Measurements from ENCODE around the gene MAGI2.
A peak's percentile ranks its signal among the peaks of the same experiment; 100 is the strongest.

MAGI2 gene

GRCh38 chr7:79296553-79297320 is 156.7 kb downstream of the MAGI2 start:
- DNase-seq: no peak

DNA sequence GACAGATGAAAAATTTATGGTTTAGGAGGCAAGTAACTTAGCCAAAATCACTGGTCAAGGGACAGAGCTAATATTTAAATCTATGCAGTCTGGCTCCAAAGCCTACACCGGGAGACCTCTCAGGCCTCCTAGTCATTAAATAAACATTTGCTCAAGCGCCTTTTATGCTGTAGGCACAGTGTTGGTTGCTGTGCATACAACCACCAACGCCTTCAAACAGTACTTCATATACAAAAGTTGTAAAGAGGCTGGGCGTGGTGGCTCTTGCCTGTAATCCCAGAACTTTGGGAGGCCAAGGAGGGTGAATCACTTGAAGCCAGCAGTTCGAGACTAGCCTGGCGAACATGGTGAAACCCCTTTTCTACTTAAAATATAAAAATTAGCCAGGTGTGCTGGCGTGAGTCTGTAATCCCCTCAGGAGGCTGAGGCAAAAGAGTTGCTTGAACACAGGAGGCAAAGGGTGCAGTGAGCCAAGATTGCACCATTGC is 159.8 kb downstream of the MAGI2 start:
- no peak for DNase-seq

- DNase-seq: no peak
Measured at GRCh38 chr7:79292834-79293233, 160.6 kb downstream of the MAGI2 start.

DNA sequence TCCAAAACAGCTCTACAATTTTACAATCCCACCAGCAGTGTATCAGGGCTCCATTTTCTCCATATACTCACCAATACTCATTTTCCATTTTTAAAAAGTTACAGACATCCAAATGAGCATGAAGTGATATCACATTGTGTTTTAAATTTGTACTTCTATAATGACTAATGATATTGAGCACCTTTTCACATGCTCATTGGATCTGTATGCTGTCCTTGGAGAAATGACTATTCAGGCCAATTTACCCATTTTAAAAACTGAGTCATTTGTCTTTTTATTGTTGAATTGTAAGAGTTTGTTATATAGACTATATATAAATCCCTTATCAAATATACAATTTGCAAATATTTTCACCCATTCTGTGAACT is 162.0 kb downstream of the MAGI2 start:
- DNase-seq: no peak

DNA sequence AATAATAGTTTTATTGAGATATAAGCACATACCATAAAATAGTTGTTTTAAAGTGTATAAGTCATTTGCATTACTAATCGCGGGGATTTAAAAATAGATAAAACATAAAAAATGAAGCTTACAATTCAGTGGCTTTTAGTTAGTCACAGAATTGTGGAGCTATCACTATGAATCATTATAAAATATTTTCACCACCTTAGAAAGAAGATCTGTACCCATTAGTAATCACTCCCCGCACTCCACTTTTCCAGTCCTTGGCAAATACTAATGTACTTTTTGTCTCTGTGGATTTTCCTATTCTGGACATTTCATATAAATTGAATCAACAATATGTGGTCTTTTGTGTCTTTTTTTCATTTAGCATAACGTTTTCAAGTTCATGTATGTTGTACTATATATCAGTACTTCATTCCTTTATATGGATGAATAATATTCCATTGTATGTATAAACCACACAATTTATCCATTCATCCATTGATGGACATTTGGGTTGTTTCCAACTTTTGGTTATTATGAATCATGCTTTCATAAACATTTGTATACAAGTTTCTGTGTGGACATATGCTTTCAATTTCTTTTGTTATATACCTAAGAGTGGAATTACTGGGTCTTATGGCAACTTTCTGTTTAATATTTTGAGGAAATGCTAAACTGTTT is 162.5 kb downstream of the MAGI2 start:
- no peak for DNase-seq

DNA sequence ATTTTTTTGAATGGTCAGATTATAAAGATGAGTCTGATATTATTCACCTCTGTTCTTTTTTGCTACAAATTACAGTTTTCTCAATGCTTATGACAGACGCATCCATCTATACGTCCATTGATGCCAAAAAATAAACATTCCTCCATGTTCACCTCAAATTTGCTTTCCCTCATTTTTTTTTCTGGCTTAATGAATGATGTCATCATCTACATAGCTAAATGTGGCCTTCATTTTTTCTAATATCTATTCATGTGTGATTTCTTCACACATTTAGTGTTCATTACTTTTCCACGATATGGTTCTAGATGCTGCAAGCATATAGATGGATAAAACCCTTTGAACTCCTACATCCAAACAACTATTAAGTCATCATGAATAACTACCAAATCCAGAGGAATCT is 163.1 kb downstream of the MAGI2 start:
- no peak for DNase-seq

DNA sequence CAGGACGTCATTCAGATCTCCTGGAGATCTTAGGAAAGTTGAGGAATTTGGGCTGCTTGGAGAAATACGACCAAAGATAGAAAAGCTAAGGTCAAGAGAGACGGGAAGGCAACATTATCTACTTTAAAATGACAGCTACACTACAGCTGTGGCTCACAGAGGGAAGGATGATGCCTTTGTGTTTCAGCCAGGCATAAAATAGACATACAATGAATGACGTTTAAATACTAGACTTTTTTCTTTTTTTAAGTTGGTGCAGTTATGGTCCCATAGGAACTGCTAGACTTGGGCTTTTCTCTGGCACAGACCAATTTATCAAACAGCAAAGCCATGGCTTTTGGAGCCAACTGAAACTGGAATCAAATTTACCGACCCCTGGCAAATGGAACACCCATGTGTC is 164.8 kb downstream of the MAGI2 start:
- DNase-seq: no peak

DNA sequence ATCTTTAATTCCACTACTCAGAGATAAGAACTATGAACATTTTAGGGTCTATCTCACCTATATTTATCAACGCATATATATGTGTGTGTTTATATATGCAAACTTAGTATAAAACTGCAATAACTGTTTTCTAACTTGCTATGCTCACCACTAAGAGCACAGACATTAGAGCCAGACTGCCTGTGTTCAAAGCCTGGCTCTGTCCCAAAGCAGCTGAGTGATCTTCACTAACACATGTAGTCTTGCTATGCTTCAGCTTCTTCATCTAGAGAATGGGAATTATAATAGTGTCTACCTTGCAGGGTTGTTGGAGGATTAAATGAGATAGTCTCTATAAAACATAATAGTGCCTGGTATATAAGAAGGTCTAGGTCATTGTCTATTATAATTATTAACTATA is 165.5 kb downstream of the MAGI2 start:
- no peak for DNase-seq

GRCh38 chr7:79286181-79286580 is 167.3 kb downstream of the MAGI2 start:
- DNase-seq: no peak

DNA sequence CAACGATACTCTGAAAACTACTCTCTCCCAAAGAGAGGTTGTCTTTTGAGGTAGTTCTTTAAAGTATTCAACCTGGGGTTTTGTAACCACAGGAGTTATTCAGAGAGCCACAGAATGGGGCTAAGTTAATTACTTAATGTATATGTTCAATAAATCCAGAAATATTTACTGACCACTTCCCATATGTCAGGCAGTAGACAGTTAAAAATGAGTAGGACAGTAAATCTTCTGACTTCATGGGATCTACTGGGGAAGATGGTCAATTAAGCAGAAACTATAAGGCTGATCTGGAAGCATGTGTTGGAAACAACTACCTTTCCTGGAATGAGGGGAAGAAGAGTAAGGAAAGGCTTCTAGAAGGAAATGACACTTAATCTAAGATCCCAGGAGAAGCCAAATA is 167.7 kb downstream of the MAGI2 start:
- DNase-seq: no peak

GRCh38 chr7:79284211-79284610 is 169.3 kb downstream of the MAGI2 start:
- no peak for DNase-seq

DNA sequence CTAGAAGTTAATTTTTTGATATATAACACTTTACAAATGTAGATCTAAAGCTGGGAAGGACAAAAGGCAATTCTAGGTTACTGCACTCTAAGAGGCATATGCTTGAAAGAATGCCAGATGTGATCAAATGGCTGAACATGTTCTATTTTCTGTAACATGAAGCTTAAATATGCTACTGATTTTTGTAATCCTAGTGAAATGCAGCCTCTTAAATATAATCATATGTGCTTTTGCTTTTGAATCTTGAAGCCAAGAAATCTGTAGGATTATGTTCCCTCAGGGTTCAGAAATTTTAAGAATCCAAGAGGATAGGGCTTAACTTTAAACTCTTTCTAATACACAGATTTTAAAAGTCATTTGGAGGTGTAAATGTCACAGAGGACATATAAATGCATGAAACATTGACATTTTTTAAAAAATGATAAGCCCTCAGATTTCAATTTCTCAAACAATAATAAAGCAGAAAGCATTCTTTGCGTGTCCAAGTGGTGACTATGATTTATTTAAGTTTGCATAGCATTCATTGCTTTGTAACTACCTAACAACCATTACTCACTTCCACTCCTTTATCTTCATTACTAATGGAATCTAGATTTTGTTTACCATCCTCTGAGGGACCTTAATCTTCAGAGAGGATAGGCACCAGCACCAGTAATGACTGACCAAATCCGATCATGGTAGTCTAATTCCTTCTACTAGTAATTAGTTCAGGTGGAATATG is 170.4 kb downstream of the MAGI2 start:
- no peak for DNase-seq

DNA sequence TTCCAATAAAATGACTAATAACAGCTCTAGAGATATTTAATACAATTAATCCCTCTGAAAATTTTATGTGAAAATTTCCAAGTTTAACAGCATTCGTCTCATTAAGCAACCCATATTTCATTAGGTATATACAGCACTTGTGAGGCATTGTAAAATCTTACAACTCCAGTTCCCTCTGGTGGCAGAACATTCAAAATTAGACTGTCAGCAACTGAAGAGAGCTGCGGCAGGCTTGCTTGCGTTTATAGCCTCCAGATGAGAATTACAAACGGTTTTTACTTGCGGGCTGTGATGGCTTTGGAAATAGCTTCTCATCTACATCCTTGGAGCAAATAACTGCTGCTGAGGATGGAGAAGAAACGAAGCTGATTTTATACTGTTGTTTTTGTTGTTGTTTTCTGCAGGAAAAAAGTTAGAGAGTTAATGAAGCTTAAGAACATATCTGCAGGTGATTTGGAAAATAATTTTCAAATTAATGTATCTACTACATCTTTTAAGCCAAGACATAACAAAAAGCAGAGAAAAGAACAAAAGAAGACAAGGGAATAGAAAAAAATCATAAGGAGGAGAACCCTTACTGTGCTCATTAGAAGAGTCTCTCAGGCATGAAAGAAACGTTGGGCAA is 171.3 kb downstream of the MAGI2 start:
- DNase-seq: peak; percentile 66

- DNase-seq: no peak
Measured at GRCh38 chr7:79281426-79281825, 172.0 kb downstream of the MAGI2 start.

- no peak for DNase-seq
Measured at GRCh38 chr7:79272938-79273337, 180.5 kb downstream of the MAGI2 start.

- peak; percentile 80 for DNase-seq
Measured at GRCh38 chr7:79272066-79272669, 181.3 kb downstream of the MAGI2 start.

DNA sequence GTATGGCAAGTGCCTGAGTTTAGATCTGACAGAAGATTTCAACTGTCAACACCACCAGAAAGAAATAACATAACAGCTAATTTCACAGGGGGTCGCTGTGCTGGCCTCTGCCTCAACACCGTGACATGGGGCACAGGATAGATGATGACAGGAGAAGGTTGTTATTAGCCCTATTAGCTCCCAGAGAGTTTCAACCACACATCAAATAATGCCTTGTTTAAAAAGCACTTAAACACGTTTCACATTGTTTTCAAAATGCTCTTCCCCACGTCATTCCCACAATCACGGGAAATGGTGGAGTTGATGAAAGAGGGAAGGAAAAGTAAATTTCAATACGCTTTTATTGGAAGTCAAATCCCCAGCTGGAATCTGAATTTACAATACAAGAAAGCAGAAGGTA is 184.7 kb downstream of the MAGI2 start:
- DNase-seq: peak; percentile 90

GRCh38 chr7:79258826-79259225 is 194.6 kb downstream of the MAGI2 start:
- no peak for DNase-seq

DNA sequence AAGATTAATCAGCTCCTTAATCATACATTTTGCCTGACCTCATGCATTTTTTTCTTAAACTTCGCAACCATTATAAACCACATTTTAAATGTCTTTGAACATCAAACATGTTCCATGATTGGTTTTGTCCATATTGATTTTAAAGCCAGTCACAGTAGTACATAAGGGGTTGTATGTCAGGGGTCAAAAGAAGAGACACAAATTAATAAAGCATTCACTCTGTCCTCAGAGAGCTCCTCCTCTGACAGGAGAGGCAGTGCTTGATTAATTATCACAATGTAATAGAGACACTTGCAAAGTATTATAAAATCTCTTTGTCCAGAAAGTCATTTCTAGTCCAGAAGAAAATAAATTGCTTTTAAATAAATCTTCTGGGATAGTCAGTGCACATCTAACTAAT is 195.5 kb downstream of the MAGI2 start:
- DNase-seq: no peak

DNA sequence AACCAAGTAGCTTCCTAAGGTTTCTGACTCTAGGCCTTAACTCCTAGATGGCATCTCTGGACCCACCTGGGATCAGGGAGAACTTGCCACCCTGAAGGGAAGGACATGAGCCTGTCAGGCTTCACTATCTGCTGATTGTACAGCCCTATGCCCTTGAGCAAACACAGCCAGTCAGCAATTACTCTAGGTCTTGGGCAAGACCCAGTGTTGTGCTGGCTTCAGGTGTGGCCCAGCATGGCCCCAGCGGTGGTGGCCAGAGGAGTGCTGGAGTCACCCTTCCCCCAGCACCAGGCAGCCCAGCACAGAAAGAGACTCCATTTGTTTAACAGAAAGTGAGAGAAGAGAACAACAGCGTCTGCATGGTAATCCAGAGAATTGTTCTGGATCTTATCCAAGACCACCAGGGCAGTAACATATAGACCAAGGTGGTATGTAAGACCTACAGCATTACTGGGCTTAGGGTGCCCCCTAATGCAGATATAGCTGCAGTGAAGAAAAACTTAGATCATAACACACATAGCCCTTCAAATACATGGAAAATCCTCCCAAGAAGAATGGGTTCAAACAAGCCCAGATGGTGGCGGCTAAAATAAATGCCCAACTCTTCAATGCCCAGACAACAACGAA is 207.7 kb downstream of the MAGI2 start:
- DNase-seq: no peak

- DNase-seq: no peak
Measured at GRCh38 chr7:79244482-79244881, 209.0 kb downstream of the MAGI2 start.

DNA sequence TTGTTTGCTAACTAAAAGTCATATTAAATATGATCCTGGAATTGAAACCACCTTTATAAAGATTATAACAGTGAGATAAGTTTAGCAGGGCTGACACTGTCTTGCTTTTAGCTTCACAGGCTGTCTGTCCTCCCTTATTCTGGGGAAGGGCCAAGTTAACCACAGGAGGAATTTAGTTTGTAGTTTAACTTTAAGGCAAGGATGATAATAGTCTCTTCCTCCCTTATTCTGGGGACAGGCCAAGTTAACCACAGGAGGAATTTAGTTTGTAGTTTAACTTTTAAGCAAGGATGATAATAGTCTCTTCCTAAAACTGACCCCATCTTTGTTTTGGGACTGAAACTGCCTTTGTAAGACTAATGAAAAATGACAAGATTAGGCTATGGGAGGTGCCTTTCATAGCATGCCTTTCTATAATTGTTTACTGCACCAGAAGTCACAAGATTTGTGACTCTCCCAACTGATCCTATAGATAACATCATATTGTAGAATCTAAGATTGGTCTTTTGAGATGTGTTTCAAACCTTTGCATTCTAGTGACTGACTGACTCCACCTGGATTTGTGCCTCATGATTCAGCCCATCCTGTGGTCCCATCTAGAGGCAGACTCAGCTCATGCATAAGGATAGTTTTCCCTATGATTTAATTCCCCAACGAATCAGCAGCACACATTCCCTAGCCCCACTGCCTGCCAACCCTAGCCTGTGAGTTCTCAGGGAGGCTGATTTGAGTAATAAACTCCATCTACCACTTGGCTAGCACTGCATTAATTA is 212.0 kb downstream of the MAGI2 start:
- DNase-seq: no peak
